Transverse colon (tissue), 4 donors: ENCODE data around the gene POLR2J3. TPM values are rescaled to one million over a fixed set of nuclear protein-coding genes. Genes with fewer than 3 reads are reported as not detected.
A peak's percentile ranks its signal among the peaks of the same experiment; 100 is the strongest.
"Not testable (repeated sequence)": the region's sequence is repeated elsewhere in the genome, so short reads cannot be mapped to it uniquely, and the experiment has no call there.

Source experiments
- DNase-seq: peaks from one replicate; pipeline ENCODE4 v3.0.0-alpha.2; 2019
- H3K27ac ChIP-seq, 4 donors: fragments of 200-600 bp; sonication (generic); 2 replicates each; pipeline ENCODE4 v1.5.1; 2016 to 2018; ENCODE audit warnings: inconsistent platforms in 4 of 4
- H3K27me3 ChIP-seq: fragments of 200-600 bp; sonication (generic); 2 replicates; pipeline ENCODE4 v1.5.1; 2017; ENCODE audit warnings: inconsistent platforms
- H3K36me3 ChIP-seq, 4 donors: fragments of 200-600 bp; sonication (generic); 2 replicates each; pipeline ENCODE4 v1.5.1; 2017 to 2019; ENCODE audit warnings: inconsistent platforms in 4 of 4
- H3K4me1 ChIP-seq, 4 donors: fragments of 200-600 bp; sonication (generic); 2 replicates each; pipeline ENCODE4 v1.5.1; 2017 to 2020; ENCODE audit warnings: inconsistent platforms in 4 of 4
- H3K4me3 ChIP-seq, 4 donors: fragments of 200-600 bp; sonication (generic); 1 replicate in 1 of 4; 2 replicates in 3 of 4; pipeline versions ENCODE4 v1.5.1 to v1.6.1; 2017 to 2019; ENCODE audit warnings: inconsistent platforms in 4 of 4
- H3K9me3 ChIP-seq, 2 donors: fragments of 200-600 bp; sonication (generic); 2 replicates each; pipeline ENCODE4 v1.5.1; 2017 to 2019; ENCODE audit warnings: inconsistent platforms in 2 of 2
- CTCF ChIP-seq, 5 experiments: fragments of 200-600 bp in 3 of 5; fragments of 450-650 bp in 2 of 5; sonication (generic) in 3 of 5; IDR thresholded peaks; 1 replicate in 2 of 5; 2 replicates in 3 of 5; pipeline ENCODE4 v1.5.1; 2016 to 2017; ENCODE audit warnings: antibody characterized with exemption in 5 of 5, inconsistent platforms in 3 of 5, mild to moderate bottlenecking in 2 of 5, moderate library complexity in 1 of 5
- POLR2A ChIP-seq: fragments of 450-650 bp; IDR thresholded peaks from one replicate; pipeline ENCODE4 v1.6.1; 2016; ENCODE audit warnings: antibody characterized with exemption, mild to moderate bottlenecking, moderate library complexity
- POLR2AphosphoS5 ChIP-seq, 3 donors: sonication (generic); formaldehyde crosslinking; IDR thresholded peaks; one replicate each; pipeline ENCODE4 v1.6.1; 2016; ENCODE audit warnings: antibody characterized with exemption in 3 of 3
- WGBS, 2 donors: methylation state at CpG; one replicate each; pipeline ENCODE4 v1.1.5; 2018; ENCODE audit warnings: low coverage in 1 of 2; 5-methylcytosine and 5-hydroxymethylcytosine counted together
- in situ Hi-C, 4 donors: fragments of 200-750 bp; cut with MboI; loops; one replicate each; pipeline versions ENCODE4 v1.15.0 to v1.15.1; 2017; ENCODE audit warnings: low sequenced_read_pairs in 3 of 4, low pct_ligation_motif_present in 1 of 4, low pct_unique_long_range_greater_than_20kb in 1 of 4
- intact Hi-C: fragments of 100-400 bp; cut with DNase I; formaldehyde crosslinking; loops from one replicate; pipeline ENCODE4 v1.15.1; 2023; ENCODE audit warnings: low total_unique reads
- total RNA-seq, 4 donors: library from RNA; depleted of rRNA; stranded (reverse); fragments of >200 nt; gene quantifications; one replicate each; pipeline ENCODE4 v1.1.0, GENCODE V29; 2016

The POLR2J3 gene
- 10 to 100 TPM; 29.8 to 51.3 (median 34.2) TPM for total RNA-seq

DNA sequence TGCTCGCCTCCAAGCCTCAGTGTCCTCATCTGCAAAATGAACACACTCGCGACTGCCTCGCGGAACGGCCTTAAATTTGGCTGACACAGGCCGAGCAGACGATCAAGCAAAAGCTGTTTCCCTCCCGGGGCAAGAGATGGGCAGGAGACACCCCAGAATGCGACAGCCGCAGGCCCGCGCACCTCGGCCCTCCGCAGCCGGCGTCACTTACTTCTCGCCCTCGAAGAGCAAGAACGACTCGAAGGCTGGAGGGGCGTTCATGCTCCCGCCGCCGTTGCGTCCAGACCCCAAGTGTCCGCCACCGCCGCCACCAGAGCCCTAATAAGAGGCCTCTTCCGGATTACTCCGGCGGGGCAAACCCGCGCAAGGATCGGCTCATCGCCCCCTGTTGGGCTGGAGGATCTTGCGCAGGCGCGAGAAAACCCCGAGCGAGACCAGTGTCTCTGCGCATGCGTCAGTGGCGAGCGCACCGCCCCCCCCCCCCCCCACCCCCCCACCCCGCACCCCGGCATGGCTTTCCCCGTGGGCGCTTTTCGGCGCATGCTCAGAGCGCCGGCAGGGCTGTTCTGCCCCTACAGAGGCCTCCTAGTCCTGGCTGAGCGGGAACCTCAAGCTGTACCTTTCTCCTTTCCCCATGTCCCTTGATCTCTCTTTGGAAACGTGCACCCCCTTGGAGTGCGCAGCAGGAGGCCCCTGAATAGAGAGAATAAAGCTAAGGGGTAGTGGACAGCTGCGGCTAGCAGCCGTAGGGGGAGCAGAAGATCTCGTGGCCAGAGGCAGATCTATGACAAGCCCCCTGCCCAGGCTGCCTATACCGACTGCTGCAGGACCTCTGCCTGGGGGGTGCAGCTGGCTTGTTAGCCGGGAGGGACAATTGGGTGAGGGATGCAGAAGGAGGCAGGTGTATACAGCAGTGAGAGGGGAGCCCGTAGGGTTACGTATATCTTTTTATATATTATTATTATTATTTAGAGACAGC lies at the start of gene POLR2J3:
TSS of gene POLR2J3 (minus strand) at position 323 of the 979 bp plus-strand sequence. CDS start at position 261, 62 bp downstream.
- H3K9me3 ChIP-seq, H3K4me1 ChIP-seq, H3K36me3 ChIP-seq, H3K27me3 ChIP-seq, intact Hi-C loops, in situ Hi-C loops: not testable (repeated sequence)
- TF ChIP-seq CTCF (IDR thresholded peaks at IDR 0.05) = peak; percentile 37 to 79 (median 60)
- peak; percentile 52 for TF ChIP-seq POLR2A
- TF ChIP-seq POLR2AphosphoS5 (IDR thresholded peaks at IDR 0.05) = peak; percentile 40 to 76 (median 42)
- peak within 1 kb of the TSS; percentile 41 to 94 (median 81) for H3K4me3 ChIP-seq
- WGBS, 2 donors = 0 to 1% methylated on average over 2 to 29 of the region's 64 CpGs
- DNase-seq = peak; percentile 96
- peak within 1 kb of the TSS; percentile 79 to 88 (median 84) for H3K27ac ChIP-seq

GRCh38 chr7:102618122-102618521 lies 45.7 kb upstream of the POLR2J3 start:
- H3K4me3 ChIP-seq, in situ Hi-C loops, H3K36me3 ChIP-seq, H3K9me3 ChIP-seq, H3K27ac ChIP-seq, H3K27me3 ChIP-seq, H3K4me1 ChIP-seq, DNase-seq, intact Hi-C loops: not testable (repeated sequence)
- 76% methylated on average over 4 of the region's 8 CpGs; no CpG with 5 or more reads in 1 of the 2 donors for WGBS, 2 donors

DNA sequence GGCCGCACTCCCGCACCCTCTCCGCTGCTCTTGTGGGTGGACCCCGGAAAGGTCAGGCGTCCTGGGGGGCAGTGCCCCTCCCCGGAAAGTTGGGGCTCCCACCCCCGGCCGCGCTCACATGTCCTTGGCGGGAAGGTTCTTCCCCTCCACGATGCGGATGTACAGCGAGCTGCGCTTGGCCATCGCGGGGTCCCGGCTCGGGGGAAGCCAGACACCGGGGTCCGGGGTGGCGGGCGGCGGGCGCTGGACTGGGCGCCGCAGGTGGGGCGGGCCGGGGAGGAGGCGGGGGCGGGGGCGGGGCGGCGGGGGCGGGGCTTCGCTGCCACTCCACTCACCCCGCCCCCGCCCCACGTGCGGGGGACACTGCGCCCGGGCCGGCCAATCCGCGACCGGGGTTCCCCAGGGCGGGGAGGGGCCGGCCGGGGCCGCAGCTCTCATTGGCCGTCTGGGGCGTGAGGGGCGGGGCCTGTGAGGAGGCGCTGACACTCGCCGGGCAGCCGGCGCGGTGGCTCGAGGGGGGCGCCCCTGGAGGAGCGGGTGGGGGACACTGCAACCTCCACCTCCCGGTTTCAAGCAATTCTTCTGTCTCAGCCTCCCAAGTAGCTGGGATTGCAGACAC lies 44.2 kb upstream of the POLR2J3 start, which contains the start of gene RASA4:
TSS of gene RASA4 (minus strand) at position 250 of the 619 bp plus-strand sequence. CDS start at position 183, 67 bp downstream.
- Histone ChIP-seq H3K4me3 (peak within 1 kb of the TSS in 3 of 4 donors; percentile 22 to 50 (median 46)), H3K27ac (peak within 1 kb of the TSS in 2 of 4 donors; percentile 38 to 48)
- H3K9me3 ChIP-seq, H3K27me3 ChIP-seq, intact Hi-C loops, in situ Hi-C loops, H3K4me1 ChIP-seq, H3K36me3 ChIP-seq: not testable (repeated sequence)
- no CpG with 5 or more reads among the region's 62 CpGs for WGBS, 2 donors
- peak; percentile 25 for DNase-seq

GRCh38 chr7:102615930-102616329 lies 43.5 kb upstream of the POLR2J3 start:
- H3K27ac ChIP-seq, H3K4me1 ChIP-seq, H3K36me3 ChIP-seq, H3K27me3 ChIP-seq, in situ Hi-C loops, H3K9me3 ChIP-seq, DNase-seq, intact Hi-C loops, H3K4me3 ChIP-seq: not testable (repeated sequence)
- WGBS, 2 donors = no CpG with 5 or more reads among the region's 10 CpGs

DNA sequence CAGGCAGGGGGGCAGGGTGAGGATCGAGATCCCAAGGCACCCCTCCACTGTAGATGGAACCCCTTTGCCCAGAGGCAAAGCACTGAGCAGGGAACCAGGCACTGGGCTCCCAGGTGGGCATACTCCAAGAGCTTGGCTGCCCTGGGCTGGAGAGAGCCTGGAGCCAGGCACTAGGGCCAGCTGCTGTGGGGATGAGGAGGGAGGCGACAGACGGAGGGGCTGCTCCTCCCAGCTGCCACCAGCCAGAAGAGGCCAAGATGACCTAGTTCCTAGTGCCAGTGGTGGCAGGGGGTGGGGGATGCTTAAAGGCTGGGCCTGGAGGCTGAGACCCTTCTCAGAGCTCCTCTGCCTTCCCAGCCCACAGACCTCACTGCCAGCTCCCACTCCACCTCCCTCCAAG lies 42.5 kb upstream of the POLR2J3 start:
- DNase-seq, H3K36me3 ChIP-seq, intact Hi-C loops, H3K9me3 ChIP-seq, H3K4me1 ChIP-seq, H3K27me3 ChIP-seq, in situ Hi-C loops, H3K27ac ChIP-seq, H3K4me3 ChIP-seq: not testable (repeated sequence)
- WGBS, 2 donors = no CpG with 5 or more reads among the region's 3 CpGs

- H3K9me3 ChIP-seq, DNase-seq, in situ Hi-C loops, H3K27ac ChIP-seq, H3K4me1 ChIP-seq, intact Hi-C loops, H3K27me3 ChIP-seq, H3K4me3 ChIP-seq, H3K36me3 ChIP-seq: not testable (repeated sequence)
- no CpG with 5 or more reads among the region's 4 CpGs for WGBS, 2 donors
These were observed 41.9 kb upstream of the POLR2J3 start for GRCh38 chr7:102614346-102614697.

DNA sequence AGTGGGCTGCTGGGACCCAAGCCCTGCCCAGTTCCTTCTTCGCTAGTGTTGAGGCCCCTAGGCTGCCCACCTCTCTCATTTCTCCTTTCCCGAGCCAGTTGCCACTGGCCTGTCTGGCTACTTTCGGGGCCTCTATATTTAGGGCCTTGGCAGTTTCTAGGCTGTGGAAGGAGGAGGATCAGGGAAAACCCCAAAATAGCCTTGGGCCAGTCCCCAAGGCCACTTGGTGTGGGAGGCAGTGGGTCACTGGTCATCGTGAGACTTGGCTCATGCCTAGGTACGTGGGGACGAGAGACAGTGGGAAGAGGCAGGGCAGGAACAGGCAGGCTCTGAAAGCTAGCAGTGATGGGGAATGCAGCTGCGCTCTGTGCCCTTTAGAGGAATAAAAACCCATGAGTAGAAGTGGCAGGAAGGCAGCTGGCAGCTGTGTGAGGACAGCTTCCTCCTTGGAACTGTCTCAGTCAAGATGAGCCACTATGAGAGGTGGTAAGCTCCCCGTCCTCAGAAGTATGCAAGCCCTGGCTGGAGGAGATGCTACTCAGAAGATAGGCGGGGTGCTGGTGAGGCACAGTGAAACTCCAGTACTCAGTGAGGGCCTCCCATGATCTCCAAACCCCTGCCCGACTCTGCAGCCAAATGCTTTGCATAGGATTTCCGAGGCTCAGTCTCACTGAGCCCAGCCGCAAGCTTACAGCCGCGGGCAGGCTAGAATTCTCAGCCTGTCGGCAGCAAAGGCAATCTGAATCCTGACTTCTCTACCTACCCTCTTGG lies 41.4 kb upstream of the POLR2J3 start:
- H3K9me3 ChIP-seq, intact Hi-C loops, H3K36me3 ChIP-seq, H3K4me3 ChIP-seq, H3K27me3 ChIP-seq, H3K4me1 ChIP-seq, in situ Hi-C loops: not testable (repeated sequence)
- H3K27ac ChIP-seq = peak overlapping the region in 2 of 4 donors; percentile 25 to 45
- DNase-seq = peak; percentile 12
- 70% methylated on average over 2 of the region's 15 CpGs; no CpG with 5 or more reads in 1 of the 2 donors for WGBS, 2 donors

DNA sequence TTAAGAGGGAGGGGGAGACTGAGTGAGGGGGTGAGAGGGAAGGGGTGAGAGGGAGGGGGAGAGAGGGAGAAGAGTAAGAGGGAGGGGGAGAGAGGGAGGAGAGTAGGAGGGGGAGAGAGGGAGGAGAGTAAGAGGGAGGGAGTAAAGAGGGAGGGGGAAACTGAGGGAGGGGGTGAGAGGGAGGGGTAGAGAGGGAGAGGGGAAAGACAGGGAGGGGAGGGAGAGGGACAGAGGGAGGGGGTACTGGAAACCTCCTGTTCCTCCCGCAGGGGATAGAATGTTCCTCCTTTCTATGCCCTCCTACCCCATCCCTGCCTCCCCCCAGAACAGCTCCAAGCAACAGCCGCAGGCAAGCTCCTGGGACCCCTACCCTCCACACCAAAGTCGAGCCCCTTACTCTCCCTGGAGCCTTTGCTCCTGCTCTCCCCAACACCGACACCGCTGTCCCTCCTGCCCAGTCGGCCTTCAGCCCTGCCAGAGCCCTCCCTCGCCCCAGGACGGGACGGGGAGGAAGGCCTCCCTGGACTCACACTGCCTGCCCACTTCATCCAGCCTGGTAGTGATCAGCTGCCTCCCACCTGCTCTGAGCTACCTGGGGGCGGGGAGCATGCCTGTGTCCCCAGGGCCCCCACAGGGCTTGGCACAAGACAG lies 39.4 kb upstream of the POLR2J3 start:
- H3K27me3 ChIP-seq, H3K4me3 ChIP-seq, DNase-seq, H3K9me3 ChIP-seq, H3K4me1 ChIP-seq, in situ Hi-C loops, H3K36me3 ChIP-seq, intact Hi-C loops: not testable (repeated sequence)
- WGBS, 2 donors = 53% methylated on average over 5 of the region's 10 CpGs; no CpG with 5 or more reads in 1 of the 2 donors
- peak overlapping the region in 3 of 4 donors; percentile 21 to 40 (median 25) for H3K27ac ChIP-seq
